WERI-Rb-1 (cell line): ENCODE data around the gene SEMA3B.

Experiments used
- DNase-seq: peaks from one replicate; pipeline ENCODE4 v3.0.0-alpha.2; 2020
- H3K27ac ChIP-seq: fragments of 250-450 bp; sonication (Bioruptor Pico); 2 replicates; pipeline ENCODE4 v1.5.1; 2020; ENCODE audit warnings: mild to moderate bottlenecking, moderate library complexity
- H3K27me3 ChIP-seq: fragments of 250-450 bp; sonication (Bioruptor Pico); 2 replicates; pipeline ENCODE4 v1.5.1; 2021; ENCODE audit warnings: mild to moderate bottlenecking, low read depth, moderate library complexity; ENCODE audit not compliant: insufficient read depth, severe bottlenecking
- H3K36me3 ChIP-seq: fragments of 250-450 bp; sonication (Bioruptor Pico); 2 replicates; pipeline ENCODE4 v1.5.1; 2020; ENCODE audit warnings: mild to moderate bottlenecking, moderate library complexity
- H3K4me3 ChIP-seq: 2 replicates; pipeline ENCODE4 v1.5.1; 2011; ENCODE audit warnings: low read depth, mild to moderate bottlenecking, control low read depth, low read length
- H3K9me3 ChIP-seq: fragments of 250-450 bp; sonication (Bioruptor Pico); 2 replicates; pipeline ENCODE4 v1.5.1; 2021; ENCODE audit warnings: mild to moderate bottlenecking, moderate library complexity; ENCODE audit not compliant: severe bottlenecking
- TF ChIP-seq, protein P1 (sequence below): IDR thresholded peaks from 2 replicates; pipeline ENCODE4 v1.5.1; 2011; ENCODE audit warnings: low read depth, mild to moderate bottlenecking, control low read depth, inconsistent platforms, low read length

SEMA3B gene

DNA sequence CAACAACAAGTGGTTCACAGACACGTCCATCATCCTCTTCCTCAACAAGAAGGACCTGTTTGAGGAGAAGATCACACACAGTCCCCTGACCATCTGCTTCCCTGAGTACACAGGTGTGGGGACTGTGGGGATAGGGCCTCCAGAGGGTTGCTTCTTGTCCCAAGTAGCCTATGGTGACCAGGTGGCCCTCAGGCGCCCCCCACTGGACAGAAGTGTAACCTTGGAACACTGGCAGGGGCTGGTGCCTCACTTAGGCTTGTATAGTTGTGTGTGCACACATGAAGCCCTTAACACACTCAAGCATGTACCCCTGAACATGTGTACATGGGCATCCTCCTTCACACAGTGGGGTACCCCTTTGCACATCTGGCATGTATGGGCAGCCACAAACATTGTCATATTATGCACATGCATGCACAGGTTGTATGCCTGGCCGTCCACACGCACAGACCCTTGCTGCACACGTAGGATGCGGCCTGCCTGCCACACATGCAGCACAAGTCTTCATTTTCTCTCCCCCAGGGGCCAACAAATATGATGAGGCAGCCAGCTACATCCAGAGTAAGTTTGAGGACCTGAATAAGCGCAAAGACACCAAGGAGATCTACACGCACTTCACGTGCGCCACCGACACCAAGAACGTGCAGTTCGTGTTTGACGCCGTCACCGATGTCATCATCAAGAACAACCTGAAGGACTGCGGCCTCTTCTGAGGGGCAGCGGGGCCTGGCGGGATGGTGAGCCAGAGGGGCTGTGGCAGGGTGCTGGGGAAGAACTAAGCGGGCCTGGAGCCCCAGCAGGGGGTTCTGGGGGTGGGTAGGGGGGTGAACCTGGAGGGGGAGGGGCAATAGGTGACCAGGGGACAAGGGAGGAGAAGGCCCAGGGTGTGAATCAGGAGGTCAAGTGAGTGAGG, 11.7 kb upstream of the SEMA3B start:
- DNase-seq = peak; percentile 84
- peaks cover 44% of the 10 kb centered on the region for H3K36me3 ChIP-seq

DNA sequence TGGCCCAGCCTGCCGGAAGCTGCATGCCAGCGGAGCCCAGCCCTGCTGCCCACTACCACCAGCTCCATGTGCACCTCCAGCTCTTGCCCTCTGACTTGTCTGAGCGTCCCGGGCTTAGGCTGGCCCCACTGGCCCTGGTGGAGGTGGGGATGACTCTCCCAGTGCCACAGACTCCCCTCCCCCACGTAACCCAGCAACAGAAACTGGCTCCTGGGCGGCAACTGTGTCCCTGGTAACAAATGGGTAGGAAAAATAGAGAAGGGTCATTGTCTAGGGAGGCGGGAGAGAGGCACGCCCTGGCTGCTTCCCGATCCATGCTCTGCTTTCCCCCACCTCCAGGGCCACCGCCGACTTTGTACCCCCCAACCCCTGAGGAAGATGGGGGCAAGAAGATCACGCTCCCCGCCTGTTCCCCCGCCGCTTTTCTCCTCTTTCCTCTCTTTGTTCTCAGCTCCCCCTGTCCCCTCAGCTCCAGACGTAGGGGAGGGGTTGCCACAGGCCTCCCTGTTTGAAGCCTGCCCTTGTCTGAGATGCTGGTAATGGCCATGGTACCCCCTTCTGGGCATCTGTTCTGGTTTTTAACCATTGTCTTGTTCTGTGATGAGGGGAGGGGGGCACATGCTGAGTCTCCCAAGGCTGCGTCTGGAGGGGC, 10.8 kb upstream of the SEMA3B start:
- no peak overlapping the region for H3K27ac ChIP-seq
- TF ChIP-seq, protein P1, sequence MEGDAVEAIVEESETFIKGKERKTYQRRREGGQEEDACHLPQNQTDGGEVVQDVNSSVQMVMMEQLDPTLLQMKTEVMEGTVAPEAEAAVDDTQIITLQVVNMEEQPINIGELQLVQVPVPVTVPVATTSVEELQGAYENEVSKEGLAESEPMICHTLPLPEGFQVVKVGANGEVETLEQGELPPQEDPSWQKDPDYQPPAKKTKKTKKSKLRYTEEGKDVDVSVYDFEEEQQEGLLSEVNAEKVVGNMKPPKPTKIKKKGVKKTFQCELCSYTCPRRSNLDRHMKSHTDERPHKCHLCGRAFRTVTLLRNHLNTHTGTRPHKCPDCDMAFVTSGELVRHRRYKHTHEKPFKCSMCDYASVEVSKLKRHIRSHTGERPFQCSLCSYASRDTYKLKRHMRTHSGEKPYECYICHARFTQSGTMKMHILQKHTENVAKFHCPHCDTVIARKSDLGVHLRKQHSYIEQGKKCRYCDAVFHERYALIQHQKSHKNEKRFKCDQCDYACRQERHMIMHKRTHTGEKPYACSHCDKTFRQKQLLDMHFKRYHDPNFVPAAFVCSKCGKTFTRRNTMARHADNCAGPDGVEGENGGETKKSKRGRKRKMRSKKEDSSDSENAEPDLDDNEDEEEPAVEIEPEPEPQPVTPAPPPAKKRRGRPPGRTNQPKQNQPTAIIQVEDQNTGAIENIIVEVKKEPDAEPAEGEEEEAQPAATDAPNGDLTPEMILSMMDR = no peak
- no peaks in the 10 kb centered on the region for H3K27me3 ChIP-seq
- H3K4me3 ChIP-seq = no peak overlapping the region
- no peaks in the 10 kb centered on the region for H3K9me3 ChIP-seq
- DNase-seq = no peak
- peaks cover 34% of the 10 kb centered on the region for H3K36me3 ChIP-seq

More for the DNA sequence above, 11.7 kb upstream of the SEMA3B start:
- Histone ChIP-seq H3K27me3 (no peaks in the 10 kb centered on the region), H3K4me3 (no peak overlapping the region), H3K9me3 (no peaks in the 10 kb centered on the region), H3K27ac (peak overlapping the region; percentile 27; the same call in 1 of the 2 replicates)
- TF ChIP-seq, protein P1 = peak; percentile 89

DNA sequence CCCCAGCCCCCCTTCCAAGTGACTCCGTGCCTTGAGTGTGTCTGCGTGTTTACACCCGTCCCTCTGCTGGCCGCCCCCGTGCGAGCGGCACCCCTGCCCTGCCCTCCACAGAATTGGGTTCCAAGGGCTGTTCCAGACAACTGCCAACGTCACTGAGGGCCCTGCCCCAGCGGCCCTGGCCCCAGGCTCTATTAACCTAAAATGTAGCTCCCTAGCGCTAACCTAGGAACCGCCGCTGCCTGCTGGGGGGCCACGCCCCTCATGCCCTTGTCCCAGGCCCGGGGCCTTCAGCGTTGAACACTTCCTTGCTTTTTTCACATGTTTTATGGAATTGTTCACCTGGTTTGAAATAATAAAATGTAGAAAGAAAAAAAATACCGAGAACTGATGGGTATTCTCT, 10.0 kb upstream of the SEMA3B start:
- no peaks in the 10 kb centered on the region for H3K9me3 ChIP-seq
- no peaks in the 10 kb centered on the region for H3K27me3 ChIP-seq
- no peak overlapping the region for H3K4me3 ChIP-seq
- peaks cover 33% of the 10 kb centered on the region for H3K36me3 ChIP-seq
- TF ChIP-seq, protein P1 = 0 out of 2 replicates have a peak, but pooled peaks have one; percentile 5
- peak overlapping the region; percentile 99 for H3K27ac ChIP-seq
- DNase-seq = no peak

DNA sequence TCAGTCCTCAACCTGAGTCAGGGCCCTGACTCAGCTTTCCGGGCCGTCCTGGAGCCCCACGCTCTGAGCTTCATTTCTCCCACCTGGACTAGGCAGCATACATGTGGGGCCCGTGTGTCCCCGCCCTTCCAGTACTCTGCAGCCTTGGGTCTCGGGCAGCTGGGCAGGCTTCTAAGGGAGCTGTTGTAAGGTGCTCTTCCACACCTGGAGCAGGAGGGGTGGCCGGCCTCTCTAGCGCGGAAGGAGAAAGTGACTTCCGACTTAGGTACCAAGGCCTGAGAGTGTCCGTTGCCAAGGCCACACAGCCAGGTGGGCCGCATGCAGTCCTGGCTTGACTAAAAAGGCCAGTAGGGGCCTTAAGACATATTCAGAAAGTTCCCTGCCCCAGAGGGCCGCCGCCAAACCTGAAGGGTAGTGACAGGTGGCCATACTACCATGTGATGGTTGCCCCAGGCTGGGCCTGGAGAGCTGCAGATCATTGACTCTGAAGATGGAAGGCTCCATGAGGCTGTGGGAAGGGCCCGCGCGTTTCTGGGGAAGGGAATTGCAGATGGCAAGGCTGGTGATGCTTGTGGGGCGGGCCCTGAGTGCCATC, 9.4 kb upstream of the SEMA3B start:
- Histone ChIP-seq H3K9me3 (no peaks in the 10 kb centered on the region), H3K27me3 (no peaks in the 10 kb centered on the region), H3K4me3 (peak overlapping the region; percentile 17; the same call in 1 of the 2 replicates), H3K27ac (peak overlapping the region; percentile 99), H3K36me3 (peaks cover 27% of the 10 kb centered on the region)
- DNase-seq = no peak
- TF ChIP-seq, protein P1 = no peak

DNA sequence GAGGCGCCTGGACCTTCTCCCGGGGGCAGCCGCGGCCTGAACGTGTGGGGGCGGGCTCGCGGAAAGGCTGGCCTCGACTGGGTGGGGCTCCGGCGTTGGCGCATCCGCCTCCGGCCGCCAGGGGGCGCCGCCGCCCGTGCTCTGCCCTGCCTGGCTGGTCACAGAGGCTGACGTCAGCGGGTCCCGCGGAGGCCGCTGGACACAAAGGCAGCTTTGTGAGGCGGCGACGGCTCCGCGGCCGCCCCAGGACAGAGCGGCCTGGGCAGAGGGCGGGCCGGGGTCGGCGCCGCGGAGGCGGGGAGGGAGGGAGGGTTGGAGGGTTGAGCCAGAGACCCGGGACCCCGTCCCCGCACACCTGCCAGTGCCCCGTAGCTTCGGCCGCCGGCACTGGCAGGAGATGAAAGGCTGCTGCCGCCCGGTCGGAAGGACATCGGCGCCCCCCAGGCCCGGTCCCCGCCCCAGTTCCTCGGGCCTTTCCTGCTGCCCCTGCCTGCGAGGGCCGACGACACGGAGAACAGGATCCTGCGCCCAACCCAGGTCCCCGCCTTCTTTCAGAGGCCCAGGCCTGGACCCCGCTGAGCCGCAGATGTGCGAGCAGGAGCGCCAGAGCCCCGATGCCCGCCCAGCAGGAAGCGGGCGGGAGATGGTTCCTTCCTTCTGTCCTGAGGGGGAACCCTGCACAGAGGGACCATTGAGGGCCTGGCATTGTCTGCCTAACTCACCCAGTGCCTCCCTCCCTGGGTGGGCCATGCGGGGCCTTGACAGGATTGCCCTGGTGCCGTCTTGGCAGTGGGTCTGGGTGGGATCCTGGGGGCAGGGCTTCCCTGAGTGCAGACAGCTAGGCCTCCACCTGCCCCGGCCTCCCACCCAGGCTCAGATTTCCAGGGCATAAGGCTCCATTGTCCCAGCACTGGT, 8.7 kb upstream of the SEMA3B start:
- H3K27me3 ChIP-seq = no peaks in the 10 kb centered on the region
- TF ChIP-seq, protein P1 = peak; percentile 98
- H3K27ac ChIP-seq = peak overlapping the region; percentile 99
- peak overlapping the region; percentile 64 for H3K4me3 ChIP-seq
- DNase-seq = peak; percentile 92
- H3K36me3 ChIP-seq = peaks cover 25% of the 10 kb centered on the region
- H3K9me3 ChIP-seq = no peaks in the 10 kb centered on the region
